ENCODE data around the gene APRT.

APRT gene

DNA sequence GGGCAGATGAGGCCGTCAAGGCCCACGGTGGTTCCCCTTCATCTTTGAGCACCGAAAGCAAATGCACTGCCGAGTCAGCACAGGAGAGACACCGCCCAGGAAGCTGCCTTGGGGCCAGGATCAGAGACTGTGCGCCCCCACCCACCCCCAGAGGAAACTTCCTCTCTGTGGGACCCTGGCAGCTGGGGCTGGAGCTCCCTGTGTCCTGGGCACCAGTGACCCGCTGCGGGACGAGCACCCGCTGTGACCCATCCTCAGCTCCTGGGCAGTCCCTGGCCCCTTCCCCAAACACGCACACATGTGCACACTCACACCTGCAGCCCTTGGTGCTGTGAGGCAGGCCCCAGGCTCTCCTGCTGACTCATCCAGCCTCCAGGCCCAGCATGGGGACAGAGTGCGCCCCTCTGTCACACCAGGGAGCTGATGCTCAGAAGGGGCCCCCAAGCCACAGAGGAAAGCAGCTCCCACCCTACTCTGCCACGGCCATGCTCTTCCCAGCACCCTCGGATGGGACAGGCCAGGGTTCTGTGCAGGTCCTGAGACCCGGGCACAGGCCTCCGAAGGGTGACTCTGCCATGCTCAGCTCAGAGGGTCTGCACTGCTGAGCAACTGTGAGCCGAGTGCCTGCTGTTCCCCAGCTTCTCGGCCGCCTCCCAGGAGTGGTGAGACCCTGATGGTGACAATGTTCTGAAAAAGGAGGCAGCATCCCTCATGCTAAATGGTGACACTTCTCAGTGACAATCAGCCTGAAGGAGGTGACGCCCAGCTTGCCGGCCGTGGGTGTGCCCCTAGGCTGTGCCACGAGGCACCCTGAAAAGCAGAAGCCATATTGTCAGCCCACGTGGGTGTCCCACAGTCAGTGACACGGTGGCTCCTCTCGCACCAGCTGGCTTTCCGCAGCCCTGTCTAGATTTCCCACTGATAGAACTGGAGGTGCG is 30.3 kb downstream of the APRT start:
- no peaks in the 10 kb centered on the region for H3K27me3 ChIP-seq (ENCODE audit: low read depth, low read length)
- no peaks in the 10 kb centered on the region for H3K9me3 ChIP-seq (ENCODE audit: insufficient read depth, low read length)
- peak overlapping the region; percentile 33 for H3K4me2 ChIP-seq (ENCODE audit: low read length)
- no peak for TF ChIP-seq EZH2phosphoT487 (IDR thresholded peaks at IDR 0.05; ENCODE audit: low read depth)
- TF ChIP-seq, protein P1, sequence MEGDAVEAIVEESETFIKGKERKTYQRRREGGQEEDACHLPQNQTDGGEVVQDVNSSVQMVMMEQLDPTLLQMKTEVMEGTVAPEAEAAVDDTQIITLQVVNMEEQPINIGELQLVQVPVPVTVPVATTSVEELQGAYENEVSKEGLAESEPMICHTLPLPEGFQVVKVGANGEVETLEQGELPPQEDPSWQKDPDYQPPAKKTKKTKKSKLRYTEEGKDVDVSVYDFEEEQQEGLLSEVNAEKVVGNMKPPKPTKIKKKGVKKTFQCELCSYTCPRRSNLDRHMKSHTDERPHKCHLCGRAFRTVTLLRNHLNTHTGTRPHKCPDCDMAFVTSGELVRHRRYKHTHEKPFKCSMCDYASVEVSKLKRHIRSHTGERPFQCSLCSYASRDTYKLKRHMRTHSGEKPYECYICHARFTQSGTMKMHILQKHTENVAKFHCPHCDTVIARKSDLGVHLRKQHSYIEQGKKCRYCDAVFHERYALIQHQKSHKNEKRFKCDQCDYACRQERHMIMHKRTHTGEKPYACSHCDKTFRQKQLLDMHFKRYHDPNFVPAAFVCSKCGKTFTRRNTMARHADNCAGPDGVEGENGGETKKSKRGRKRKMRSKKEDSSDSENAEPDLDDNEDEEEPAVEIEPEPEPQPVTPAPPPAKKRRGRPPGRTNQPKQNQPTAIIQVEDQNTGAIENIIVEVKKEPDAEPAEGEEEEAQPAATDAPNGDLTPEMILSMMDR (IDR thresholded peaks at IDR 0.05; ENCODE audit: low read depth, low read length) = no peak
- no peaks in the 10 kb centered on the region for H3K36me3 ChIP-seq (replicated peaks; ENCODE audit: low read depth, low read length)
- H3K79me2 ChIP-seq (ENCODE audit: low read length) = peaks cover 60% of the 10 kb centered on the region
- no peak overlapping the region for H3K9ac ChIP-seq (ENCODE audit: low read length)
- H2AFZ ChIP-seq (ENCODE audit: low read depth, low read length) = no peak overlapping the region
- no peaks in the 10 kb centered on the region for H4K20me1 ChIP-seq (ENCODE audit: insufficient read depth, low read length)
- H3K4me3 ChIP-seq (ENCODE audit: low read length) = no peak overlapping the region; the same call in 1 of the 2 replicates
- H3K4me1 ChIP-seq (ENCODE audit: low read length) = peaks cover 33% of the 10 kb centered on the region
- H3K27ac ChIP-seq (ENCODE audit: low read length) = no peak overlapping the region

DNA sequence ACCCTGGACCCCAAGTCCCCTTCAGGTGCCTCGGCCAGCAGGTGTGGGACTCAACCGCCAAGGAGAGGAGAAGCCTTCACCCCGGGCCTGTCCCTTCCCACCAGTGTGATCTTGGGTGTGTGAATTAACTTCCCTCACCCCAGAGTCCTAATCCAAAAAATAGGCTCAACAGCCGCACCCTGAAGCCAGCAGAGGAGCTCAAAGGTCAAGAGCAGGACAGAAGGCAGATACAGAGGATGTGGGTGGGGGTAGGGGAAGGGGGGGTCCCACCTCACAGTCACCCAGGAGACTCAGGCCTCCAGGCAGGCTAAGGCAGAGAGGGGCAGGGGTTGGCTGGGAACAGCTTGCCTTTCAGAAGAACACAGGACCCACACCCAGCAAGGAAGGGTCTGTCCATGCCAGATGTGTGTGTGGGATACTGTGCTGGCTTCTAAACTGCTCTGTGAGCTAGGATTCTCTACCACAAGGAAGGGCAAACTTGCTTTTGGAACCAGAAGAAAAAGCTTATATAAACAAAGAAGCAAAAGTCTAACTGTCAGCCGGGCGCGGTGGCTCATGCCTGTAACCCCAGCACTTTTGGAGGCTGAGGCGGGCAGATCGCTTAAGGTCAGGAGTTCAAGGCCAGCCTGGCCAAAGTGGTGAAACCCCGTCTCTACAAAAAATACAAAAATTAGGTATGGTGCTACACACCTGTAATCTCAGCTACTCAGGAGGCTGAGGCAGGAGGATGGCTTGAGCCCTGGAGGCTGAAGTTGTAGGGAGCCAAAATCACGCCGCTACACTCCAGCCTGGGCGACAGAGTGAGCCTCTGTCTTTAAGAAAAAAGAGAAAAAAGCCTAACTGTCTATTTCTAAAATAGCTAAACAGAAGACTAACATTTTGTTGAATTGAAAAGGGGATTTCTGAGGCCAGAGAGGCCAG is 31.3 kb downstream of the APRT start:
- peak overlapping the region; percentile 33 for H3K4me2 ChIP-seq (ENCODE audit: low read length)
- H3K27ac ChIP-seq (ENCODE audit: low read length) = no peak overlapping the region
- no peaks in the 10 kb centered on the region for H4K20me1 ChIP-seq (ENCODE audit: insufficient read depth, low read length)

DNA sequence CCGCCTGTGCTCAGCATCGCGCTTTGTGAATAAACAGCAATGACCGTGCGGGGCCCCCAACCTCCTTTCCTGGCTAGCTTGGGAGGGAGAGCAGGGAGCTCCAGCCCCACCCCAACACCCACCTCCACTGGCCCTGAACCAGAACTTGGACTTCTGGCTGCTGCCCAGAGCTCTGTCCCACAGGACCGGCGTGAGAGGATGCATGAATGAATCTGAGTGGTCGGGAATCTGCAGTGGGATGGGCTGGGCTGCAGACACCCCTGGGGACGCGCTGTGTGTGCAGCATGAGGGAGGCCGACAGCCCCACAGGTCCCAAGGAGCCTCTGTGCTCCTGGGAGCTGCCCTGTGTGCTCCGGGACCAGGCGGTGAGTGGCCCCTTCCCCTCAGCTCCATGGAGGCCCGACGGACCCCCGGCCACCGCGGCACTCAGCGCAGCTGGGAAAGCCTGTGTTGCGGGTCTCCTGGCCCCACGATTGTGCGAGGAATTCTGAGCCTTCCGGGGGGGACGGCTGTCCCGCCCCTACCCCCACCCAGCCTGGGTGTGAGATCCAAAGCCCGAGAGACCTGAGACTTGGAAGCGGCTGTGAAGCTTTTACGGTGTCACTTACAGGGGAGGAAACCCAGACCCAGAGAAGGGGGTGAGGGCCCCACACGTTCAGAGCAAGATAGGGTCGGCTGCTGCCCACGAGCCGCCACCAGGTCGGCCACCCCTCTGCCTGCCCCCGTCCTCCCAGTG is 32.2 kb downstream of the APRT start:
- Histone ChIP-seq H3K36me3 (replicated peaks; ENCODE audit: low read depth, low read length) (no peaks in the 10 kb centered on the region), H4K20me1 (ENCODE audit: insufficient read depth, low read length) (0 out of 2 replicates have a peak, but pooled peaks cover under 1% of the 10 kb centered on the region), H3K27ac (ENCODE audit: low read length) (no peak overlapping the region), H3K27me3 (ENCODE audit: low read depth, low read length) (no peaks in the 10 kb centered on the region), H3K4me3 (ENCODE audit: low read length) (no peak overlapping the region), H3K9ac (ENCODE audit: low read length) (no peak overlapping the region), H3K4me1 (ENCODE audit: low read length) (peaks cover 33% of the 10 kb centered on the region), H3K9me3 (ENCODE audit: insufficient read depth, low read length) (no peaks in the 10 kb centered on the region), H2AFZ (ENCODE audit: low read depth, low read length) (no peak overlapping the region), H3K79me2 (ENCODE audit: low read length) (peaks cover 58% of the 10 kb centered on the region), H3K4me2 (ENCODE audit: low read length) (no peak overlapping the region)
- TF ChIP-seq, protein P1 (IDR thresholded peaks at IDR 0.05; ENCODE audit: low read depth, low read length) = no peak
- no peak for TF ChIP-seq EZH2phosphoT487 (IDR thresholded peaks at IDR 0.05; ENCODE audit: low read depth)

More for the DNA sequence above, 31.3 kb downstream of the APRT start:
- Histone ChIP-seq H2AFZ (ENCODE audit: low read depth, low read length) (no peak overlapping the region), H3K9me3 (ENCODE audit: insufficient read depth, low read length) (no peaks in the 10 kb centered on the region), H3K9ac (ENCODE audit: low read length) (no peak overlapping the region), H3K4me3 (ENCODE audit: low read length) (no peak overlapping the region), H3K79me2 (ENCODE audit: low read length) (peaks cover 60% of the 10 kb centered on the region), H3K4me1 (ENCODE audit: low read length) (peaks cover 33% of the 10 kb centered on the region), H3K27me3 (ENCODE audit: low read depth, low read length) (no peaks in the 10 kb centered on the region), H3K36me3 (replicated peaks; ENCODE audit: low read depth, low read length) (no peaks in the 10 kb centered on the region)
- no peak for TF ChIP-seq EZH2phosphoT487 (IDR thresholded peaks at IDR 0.05; ENCODE audit: low read depth)
- TF ChIP-seq, protein P1 (IDR thresholded peaks at IDR 0.05; ENCODE audit: low read depth, low read length) = no peak

Measured in OCI-LY3 (cell line).